ENCODE results near the gene WDR26. TPM values are rescaled to one million over a fixed set of nuclear protein-coding genes. Genes with fewer than 3 reads are reported as not detected.
"Not testable (repeated sequence)": the region's sequence is repeated elsewhere in the genome, so short reads cannot be mapped to it uniquely, and the experiment has no call there.

WDR26 gene
- total and polyA plus RNA-seq, 8 donors = 17.6 to 40.9 (median 22.1) TPM

DNA sequence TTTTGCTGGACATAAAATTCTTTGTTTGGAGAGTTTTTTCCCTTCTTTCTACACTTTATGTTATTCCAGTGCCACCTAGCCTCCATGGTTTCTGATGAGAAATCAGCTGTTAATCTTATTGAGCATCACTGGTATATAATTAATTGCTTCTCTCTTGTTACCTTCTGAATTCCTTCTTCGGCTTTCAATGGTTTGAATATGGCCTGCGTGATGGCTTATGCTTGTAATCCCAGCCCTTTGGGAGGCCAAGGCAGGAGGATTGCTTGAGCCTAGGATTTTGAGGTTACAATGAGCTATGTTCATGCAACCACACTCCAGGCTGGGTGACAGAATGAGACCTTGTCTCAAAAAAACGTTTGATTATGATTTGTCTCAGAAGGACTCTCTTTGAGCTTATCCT is 90.9 kb downstream of the WDR26 start:
- FAIRE-seq (no peak), DNase-seq (no peak), ATAC-seq (no peak)
- no peaks in the 10 kb centered on the region for H3K9me3 ChIP-seq
- peaks cover 0 to 6% (median 5%) of the 10 kb centered on the region in 3 donors for H3K4me1 ChIP-seq
- H3K4me3 ChIP-seq = no peak overlapping the region
- H3K36me3 ChIP-seq = no peaks in the 10 kb centered on the region
- TF ChIP-seq, protein P1, sequence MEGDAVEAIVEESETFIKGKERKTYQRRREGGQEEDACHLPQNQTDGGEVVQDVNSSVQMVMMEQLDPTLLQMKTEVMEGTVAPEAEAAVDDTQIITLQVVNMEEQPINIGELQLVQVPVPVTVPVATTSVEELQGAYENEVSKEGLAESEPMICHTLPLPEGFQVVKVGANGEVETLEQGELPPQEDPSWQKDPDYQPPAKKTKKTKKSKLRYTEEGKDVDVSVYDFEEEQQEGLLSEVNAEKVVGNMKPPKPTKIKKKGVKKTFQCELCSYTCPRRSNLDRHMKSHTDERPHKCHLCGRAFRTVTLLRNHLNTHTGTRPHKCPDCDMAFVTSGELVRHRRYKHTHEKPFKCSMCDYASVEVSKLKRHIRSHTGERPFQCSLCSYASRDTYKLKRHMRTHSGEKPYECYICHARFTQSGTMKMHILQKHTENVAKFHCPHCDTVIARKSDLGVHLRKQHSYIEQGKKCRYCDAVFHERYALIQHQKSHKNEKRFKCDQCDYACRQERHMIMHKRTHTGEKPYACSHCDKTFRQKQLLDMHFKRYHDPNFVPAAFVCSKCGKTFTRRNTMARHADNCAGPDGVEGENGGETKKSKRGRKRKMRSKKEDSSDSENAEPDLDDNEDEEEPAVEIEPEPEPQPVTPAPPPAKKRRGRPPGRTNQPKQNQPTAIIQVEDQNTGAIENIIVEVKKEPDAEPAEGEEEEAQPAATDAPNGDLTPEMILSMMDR (IDR thresholded peaks at IDR 0.05) = no peak
- 35 to 57% methylated on average over 3 of the region's 3 CpGs for WGBS, 2 donors
- no peak overlapping the region for H3K27ac ChIP-seq
- intact Hi-C loops (cut with DNase I) = no loop called here
- no peaks in the 10 kb centered on the region for H3K27me3 ChIP-seq

DNA sequence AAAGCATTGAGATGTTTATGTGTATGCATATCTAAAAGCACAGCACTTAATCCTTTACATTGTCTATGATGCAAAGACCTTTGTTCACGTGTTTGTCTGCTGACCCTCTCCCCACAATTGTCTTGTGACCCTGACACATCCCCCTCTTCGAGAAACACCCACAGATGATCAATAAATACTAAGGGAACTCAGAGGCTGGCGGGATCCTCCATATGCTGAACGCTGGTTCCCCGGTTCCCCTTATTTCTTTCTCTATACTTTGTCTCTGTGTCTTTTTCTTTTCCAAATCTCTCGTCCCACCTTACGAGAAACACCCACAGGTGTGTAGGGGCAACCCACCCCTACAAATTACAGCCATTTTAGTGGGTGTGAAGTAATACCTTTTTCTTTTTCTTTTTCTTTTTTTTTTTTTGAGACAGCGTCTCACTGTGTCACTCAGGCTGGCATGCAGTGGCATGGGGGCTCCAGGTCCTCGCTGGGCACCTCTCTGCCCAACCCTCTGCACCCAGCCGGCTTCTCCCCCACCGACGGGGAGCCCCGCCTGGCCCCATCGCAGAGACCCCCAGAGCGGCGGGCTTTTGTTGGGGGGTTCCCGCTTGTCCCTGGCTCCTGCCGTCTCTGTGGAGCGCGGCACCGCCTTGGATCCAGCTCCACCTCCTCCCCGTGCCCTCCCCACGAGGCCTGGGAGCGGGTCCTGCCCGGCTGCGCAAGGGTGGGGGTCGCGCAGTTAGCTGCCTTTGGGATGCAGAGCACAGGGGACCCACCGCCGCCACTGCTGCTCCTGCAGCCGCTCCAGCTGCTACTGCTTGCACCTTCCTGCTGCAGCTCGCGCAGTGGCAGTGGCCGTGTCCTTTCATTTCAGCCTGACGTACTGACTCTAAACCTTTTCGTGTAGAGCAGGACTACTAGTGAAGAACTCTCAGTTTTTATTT is 93.9 kb downstream of the WDR26 start:
- H3K9me3 ChIP-seq; H3K4me1 ChIP-seq; H3K27me3 ChIP-seq; intact Hi-C loops (cut with DNase I); H3K36me3 ChIP-seq; FAIRE-seq: not testable (repeated sequence)
- ATAC-seq = peak; percentile 87 to 91 (median 88)
- peak; percentile 35 to 80 (median 55) for DNase-seq
- 3 to 4% methylated on average over 31 of the region's 36 CpGs for WGBS, 2 donors
- Histone ChIP-seq H3K27ac (peak overlapping the region in 1 of 4 donors; percentile 2), H3K4me3 (peak overlapping the region; percentile 29 to 72 (median 48))

DNA sequence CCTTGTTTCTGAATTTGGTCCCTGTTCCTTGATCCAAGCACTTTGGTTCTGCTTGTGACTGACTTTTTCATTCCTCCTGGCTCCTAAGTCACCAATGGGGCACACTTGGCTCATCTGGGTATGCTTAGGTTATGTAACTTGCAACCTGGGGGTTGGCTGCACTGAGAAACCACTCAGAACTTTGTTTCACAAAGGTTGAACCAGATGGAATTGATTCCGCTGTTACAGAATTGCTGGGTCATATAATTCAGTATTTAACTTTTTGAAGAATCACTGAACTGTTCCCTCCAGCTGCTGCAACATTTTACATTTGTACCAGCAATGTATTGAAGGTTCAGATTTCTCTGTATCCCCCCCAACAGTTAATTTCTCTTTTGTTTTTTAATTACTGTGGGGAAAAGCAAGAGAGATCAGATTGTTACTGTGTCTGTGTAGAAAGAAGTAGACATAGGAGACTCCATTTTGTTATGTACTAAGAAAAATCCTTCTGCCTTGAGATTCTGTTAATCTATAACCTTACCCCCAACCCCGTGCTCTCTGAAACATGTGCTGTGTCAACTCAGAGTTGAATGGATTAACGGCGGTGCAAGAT is 95.1 kb downstream of the WDR26 start:
- no peak for DNase-seq
- no peaks in the 10 kb centered on the region for H3K9me3 ChIP-seq

DNA sequence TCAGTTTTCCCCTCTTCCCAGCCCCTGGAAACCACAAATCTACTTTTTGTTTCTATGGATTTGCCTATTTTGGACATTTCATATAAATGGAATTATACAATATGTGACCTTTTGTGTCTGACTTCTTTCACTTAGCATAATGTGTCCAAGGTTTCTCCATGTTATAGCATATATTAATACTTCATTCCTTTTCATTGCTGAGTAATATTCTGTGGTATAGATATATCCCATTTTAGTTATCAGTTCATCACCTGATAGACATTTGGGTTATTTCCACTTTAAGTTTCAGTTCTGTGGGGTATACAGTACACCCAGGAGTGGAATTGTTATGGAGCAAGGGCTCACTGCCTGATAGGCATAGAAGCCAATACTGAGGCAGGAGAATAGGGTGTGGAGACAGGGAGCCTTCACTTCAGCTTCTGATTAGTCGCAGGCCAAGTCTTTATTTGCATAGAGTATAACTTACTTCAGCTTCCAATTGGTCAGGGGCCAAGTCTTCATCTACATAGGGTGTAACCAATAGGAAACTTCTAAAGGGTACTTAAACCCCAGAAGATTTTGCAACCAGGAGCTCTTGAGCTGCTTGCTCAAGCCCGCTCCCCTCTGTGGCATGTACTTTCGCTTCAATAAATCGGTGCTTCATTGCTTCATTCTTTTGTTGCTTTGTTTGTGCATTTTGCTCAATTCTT is 96.3 kb downstream of the WDR26 start:
- Histone ChIP-seq H3K9me3 (no peaks in the 10 kb centered on the region), H3K27me3 (no peaks in the 10 kb centered on the region), H3K4me1 (peaks cover 0 to 6% (median 5%) of the 10 kb centered on the region in 3 donors), H3K4me3 (no peak overlapping the region), H3K27ac (no peak overlapping the region), H3K36me3 (no peaks in the 10 kb centered on the region)
- ATAC-seq (no peak), DNase-seq (no peak), FAIRE-seq (no peak)
- 83 to 96% methylated on average over 4 of the region's 4 CpGs for WGBS, 2 donors
- TF ChIP-seq, protein P1 (IDR thresholded peaks at IDR 0.05) = no peak
- intact Hi-C loops (cut with DNase I) = loop anchor here in 1 of 3 donors (10.0 kb wide), 1 partner anchor 223 kb away; the partner anchor contains the start of gene FBXO28

More for the DNA sequence above, 95.1 kb downstream of the WDR26 start:
- Histone ChIP-seq H3K4me3 (no peak overlapping the region), H3K27ac (no peak overlapping the region), H3K4me1 (peaks cover 0 to 6% (median 5%) of the 10 kb centered on the region in 3 donors), H3K27me3 (no peaks in the 10 kb centered on the region), H3K36me3 (no peaks in the 10 kb centered on the region)
- ATAC-seq (peak; percentile 13 to 43 (median 30)), FAIRE-seq (no peak)
- TF ChIP-seq, protein P1 (IDR thresholded peaks at IDR 0.05) = no peak
- intact Hi-C loops (cut with DNase I) = loop anchor here in 1 of 3 donors (10.0 kb wide), 1 partner anchor 225 kb away; the partner anchor contains the start of gene FBXO28
- WGBS, 2 donors = 42 to 48% methylated on average over 2 of the region's 4 CpGs

Small RNA genes within 50 kb of the gene (microRNA-seq; reads per million reads assigned to microRNA genes)
- gene MIR4742 = 1.2 to 1.8 reads per million in 2 donors

Other genes starting within 250 kb of the WDR26 start
- 10 to 100 TPM in 4 of 6 donors, 1 to 10 TPM in 2; 9.6 to 13.6 (median 12.3) TPM for gene NVL, start 104.6 kb downstream of the WDR26 start, total RNA-seq
- gene NVL, start 104.6 kb downstream of the WDR26 start, polyA plus RNA-seq = 10 to 100 TPM; 33.3 to 35.9 TPM
- gene CNIH4, start 77.9 kb downstream of the WDR26 start, total RNA-seq = 10 to 100 TPM in 5 of 6 donors, 1 to 10 TPM in 1; 8.0 to 17.9 (median 13.3) TPM
- 10 to 100 TPM; 14.3 to 17.6 TPM for gene CNIH4, start 77.9 kb downstream of the WDR26 start, polyA plus RNA-seq
- 10 to 100 TPM in 1 of 6 donors, 1 to 10 TPM in 5; 2.7 to 10.5 (median 5.3) TPM for gene CNIH3, start 181.5 kb upstream of the WDR26 start, total RNA-seq
- gene CNIH3, start 181.5 kb upstream of the WDR26 start, polyA plus RNA-seq = 1 to 10 TPM; 2.0 to 4.3 TPM